HG02588 (cell line): ENCODE measurements around the gene PDK2.

Experiments
- ATAC-seq: cut with Tn5 transposase; IDR thresholded peaks from one replicate; pipeline ENCODE4 v1.9.1; 2021; ENCODE audit warnings: mild to moderate bottlenecking, moderate library complexity; ENCODE audit not compliant: unreplicated experiment

Gene PDK2

GRCh38 chr17:50094753-50095619, at the start of gene PDK2:
Gene PDK2, plus strand, starts transcription at chr17:50095351. Its CDS starts 85 bp downstream, at chr17:50095436.
- peak; percentile 92 for ATAC-seq

DNA sequence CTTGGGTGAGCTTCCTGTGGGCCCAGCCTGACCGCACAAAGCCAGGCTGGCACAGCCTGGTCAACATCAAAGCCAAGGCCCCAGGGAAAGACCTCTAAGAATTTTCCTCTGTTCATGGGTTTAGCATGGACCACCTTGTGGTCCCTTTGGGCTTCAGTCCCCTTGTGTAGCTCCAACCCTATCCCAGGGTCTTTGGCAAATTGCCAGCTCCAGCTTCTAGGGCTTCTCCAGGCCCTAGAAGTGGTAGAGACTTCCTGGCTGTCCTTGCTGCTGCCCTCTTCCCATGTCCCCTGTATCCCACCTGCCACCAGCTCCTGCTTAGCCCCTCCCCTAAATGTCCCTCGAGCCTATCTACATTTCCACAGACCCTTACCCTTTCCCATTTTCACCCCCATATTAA, 49.0 kb upstream of the PDK2 start:
- no peak for ATAC-seq

GRCh38 chr17:50046667-50047066, 48.5 kb upstream of the PDK2 start:
- ATAC-seq, result no peak

- no peak for ATAC-seq
Measured at GRCh38 chr17:50047083-50047482, 48.1 kb upstream of the PDK2 start.

DNA sequence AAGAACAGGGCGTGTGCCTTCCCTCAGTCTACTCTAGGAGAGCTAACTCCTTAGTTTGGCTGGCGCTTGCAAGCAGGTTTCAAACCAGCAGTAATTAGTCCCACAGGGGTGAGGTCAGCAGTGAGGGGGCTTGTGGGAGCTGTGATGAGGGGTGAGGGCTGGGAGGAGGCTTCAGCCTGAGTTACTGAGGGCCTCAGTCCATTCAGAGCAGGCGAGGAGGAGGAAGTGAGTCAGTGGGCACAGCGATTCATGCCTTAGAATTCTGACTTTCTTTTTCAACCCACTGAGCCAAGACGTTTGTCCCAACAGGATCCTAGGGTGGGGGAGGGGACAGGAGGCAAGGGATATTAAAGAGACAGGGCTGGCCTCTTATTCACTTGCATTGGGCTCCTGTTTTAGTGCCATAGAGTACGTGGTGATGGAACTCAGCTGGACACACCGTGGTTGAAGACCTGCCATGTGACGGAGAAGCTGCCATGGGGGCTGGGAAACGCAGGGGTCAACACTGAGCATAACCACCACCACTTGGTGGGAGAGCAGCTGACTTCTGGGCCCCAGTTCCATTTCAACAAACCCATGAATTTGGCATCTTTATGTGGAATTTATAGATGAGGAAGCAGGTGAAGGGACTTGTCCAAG, 47.5 kb upstream of the PDK2 start:
- ATAC-seq, result no peak

DNA sequence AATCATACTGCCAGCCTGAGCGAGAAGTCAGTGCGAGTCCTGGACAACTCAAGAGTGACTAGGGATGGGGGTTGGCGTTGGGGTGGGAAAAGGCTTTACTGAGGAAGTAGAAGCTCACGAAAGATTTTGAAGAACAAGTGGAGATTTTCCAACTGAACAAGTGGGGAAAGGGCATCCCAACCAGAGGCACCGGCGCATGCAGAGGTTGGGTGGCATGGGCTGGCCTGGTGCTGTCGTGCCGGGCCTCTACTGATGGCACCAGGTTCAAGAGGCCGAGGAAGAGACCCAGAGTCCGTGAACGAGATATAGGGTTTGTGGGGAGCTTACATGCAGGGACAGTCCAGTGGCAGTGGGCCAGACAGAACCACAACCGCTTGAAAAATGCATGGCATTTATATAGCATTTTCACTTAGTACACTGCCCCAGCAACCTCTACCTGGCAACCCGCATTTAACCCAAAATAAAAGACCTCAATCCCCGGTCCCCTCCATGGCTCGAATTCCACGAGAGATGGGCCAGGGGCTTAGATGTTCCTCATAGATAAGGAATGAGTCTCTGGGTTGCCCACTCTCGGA, 46.9 kb upstream of the PDK2 start:
- ATAC-seq, result no peak

DNA sequence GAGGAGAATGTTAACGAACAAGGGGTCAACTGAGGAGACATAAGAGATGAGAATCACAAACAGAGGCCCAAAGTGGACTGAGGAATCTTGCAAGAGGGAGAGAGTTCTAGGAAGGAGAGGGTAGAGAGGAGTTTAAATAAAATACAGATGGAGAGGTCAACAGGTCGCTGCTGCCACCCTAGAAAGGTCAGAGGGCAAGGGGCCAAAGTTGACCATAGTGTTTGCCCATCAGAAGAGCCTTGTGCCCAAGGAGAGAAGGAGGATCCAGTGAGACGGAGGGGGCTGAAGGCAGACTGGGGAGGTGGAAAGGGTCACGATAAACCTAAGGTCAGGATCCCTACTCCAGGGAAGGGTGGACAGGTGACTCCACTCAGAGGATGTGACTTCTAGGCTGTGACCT, 46.2 kb upstream of the PDK2 start:
- ATAC-seq, result no peak

DNA sequence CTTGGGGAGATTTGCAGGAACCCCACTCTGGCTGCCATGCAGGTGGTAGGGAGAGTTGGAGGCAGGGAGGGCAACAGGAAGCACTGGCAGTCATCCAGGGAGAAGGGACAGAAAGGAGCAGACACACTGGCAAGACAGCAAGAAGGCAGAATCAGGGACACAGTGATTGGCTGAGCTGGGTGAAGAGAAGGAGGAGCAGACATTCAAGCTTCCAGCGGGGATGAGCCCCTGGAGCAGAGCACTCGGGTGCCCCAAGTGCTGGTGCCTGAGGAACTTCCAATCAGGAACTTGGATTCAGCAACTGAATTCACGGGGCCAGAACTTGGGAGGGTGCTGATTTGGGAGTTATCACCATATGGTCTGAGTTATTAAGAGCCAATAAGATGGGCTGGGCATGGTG, 45.5 kb upstream of the PDK2 start:
- no peak for ATAC-seq

DNA sequence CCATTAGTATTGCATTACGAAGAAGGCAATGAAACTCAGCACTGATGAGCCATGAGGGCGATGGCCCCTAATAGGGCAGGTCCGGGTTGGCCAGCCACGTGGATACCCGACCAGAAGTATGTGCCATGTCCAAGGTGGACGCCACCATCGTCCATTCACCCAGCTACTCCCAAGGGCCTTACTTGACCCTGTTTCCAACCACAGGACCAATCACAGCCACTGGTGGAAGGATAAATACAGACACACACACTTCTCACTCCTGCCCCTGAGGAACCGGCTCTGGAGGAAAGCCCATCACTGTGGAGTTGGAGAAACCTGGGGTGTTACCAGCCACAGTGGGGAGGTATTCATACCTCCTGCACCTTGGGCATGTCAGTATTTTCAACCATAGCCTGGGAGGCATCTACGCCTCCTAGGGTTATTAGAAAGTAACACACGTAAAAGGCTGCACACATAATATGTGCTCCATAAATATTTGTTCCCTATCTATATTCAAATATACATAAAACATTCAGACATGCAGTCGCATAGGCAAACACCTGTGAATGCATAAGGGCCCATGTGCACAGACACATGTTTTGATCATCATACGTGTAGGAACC, 44.6 kb upstream of the PDK2 start:
- ATAC-seq, result no peak

GRCh38 chr17:50051082-50051576, 44.0 kb upstream of the PDK2 start:
- no peak for ATAC-seq

- no peak for ATAC-seq
Measured at GRCh38 chr17:50051606-50052005, 43.5 kb upstream of the PDK2 start.

DNA sequence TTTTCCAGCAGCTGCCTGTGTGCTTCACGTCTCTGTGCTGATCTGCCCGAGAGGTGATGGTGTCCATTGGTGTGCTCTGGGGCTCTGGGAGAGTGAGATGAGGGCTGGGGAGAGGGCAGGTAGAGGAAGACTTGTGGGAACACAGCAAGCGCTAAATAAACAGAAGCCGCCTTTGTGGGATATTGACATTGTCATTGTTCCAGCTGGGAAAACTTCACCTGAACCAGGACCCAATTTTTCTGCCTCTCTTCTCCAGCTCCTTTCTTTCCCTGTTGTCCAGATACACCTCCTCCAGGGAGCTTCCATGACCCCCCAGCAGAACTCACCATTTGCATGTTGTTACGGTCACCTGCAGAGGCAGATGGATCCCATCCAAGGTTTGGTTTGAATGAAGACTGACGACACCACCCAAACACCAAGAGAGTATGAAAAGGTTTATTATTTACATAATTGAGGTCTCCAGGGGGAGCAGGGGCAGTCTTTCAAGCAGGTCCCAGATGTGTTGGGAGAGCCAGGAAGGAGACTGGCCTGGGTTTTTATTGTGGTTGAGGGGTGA, 42.8 kb upstream of the PDK2 start:
- ATAC-seq, result no peak

DNA sequence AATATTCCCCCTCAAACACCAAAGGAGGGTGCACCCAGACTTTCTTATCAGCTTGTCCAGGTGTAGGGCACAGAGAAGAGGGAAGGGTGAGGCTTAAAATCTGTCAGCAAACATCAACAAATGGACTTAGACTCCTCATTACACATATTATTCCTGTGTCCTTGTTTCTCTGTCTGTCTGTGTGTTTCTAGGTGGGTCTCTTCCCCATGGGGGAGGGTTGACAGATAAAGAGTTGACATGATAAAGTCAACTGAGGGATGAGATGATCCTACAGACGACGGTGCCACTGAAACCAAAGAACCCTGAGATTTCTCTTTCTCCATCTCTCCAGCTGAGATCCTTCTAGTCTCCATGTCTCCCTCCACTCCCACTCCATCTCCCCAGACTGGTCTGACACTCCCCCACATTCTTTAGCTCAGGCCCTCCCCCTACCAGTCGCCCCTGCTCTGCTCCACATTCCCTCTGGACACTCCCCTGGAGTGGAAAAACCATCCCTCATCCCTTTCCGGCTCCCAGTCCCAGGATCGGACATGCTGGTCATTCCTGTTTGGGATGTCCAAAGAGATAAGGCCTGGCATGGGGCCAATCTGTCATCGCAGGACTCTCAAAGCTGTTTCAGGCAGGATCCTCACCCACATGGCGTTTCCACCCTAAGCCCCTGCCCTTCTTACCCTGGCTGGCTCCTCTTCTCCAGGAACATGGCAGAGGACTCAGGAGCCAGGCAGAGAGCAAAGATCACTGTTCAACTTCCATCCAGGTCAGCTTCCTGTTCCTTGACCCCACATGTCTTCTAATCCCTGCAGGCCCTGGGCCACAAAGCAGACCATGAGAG, 42.1 kb upstream of the PDK2 start:
- ATAC-seq, result no peak

- ATAC-seq, result no peak
Measured at GRCh38 chr17:50053654-50053960, 41.5 kb upstream of the PDK2 start.

- ATAC-seq, result no peak
Measured at GRCh38 chr17:50055055-50055425, 40.1 kb upstream of the PDK2 start.

DNA sequence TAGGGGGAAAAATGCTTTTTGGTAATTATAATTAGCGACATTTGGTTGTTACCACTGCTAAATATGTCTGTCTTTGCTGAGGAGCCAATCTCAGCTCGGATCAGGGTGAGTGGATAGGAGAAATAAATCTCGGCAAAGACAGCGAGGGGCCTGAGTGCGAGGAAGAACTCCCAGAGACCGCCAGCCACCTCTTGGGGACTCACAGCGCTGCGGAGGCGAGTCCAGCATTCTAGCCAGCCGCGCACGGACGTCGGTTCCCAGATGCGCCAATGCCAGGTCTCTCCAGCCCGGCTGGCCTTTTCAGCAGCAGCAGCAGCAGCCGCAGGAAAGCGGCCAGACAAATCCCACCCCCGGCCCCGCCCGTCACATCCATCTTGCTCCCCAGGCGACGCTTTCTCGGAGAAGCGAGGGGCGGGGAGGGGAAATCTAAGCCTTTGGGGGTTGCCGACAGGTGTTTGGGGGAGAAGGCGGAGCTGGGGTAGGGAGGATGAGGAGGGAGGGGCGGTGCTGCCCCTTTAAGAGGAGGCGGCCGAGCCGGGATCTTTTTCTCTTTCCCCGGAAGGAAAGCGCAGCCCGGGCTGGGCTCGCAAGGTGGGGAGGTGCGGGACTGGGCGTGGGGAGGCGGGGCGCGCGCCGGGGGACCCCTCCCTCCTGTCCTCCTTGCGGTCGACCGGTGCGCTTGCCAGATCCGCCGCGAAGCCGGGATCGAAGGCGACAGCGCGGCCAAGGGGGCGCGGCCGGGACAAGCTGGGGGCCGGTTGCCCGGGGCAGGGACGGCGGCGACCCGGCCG, 39.5 kb upstream of the PDK2 start, which contains the start of gene ITGA3:
ITGA3 (plus strand) TSS at position 685 of the 791 bp plus-strand sequence. CDS start 330 bp downstream, outside the sequence.
- ATAC-seq, result peak; percentile 32

DNA sequence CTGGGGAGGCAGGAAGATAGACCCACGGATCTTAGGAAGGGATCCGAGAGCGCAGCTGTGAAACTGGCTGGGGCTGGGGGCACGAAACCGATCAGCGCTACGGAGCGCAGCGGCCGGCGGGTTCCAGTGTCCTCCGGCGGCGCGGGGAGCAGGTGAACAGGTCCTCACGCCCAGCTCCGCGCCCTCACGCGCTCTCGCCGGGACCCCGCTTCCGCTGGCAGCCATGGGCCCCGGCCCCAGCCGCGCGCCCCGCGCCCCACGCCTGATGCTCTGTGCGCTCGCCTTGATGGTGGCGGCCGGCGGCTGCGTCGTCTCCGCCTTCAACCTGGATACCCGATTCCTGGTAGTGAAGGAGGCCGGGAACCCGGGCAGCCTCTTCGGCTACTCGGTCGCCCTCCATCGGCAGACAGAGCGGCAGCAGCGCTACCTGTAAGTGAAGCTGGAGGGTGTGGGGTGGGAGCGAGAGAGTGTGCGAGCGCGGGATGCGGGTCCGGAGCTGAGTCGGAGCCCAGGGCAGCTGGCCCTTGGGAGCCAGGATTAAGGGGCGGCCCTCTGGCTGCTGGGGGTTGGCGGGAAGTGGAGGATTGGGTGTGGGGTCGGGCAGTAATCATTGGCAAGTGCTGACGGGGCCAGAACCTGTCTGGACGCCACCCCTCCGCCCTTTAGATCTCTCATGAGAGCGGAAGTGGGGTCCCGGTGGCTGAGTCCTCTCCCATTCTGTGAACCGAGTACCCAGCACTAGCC, 38.8 kb upstream of the PDK2 start:
- peak; percentile 43 for ATAC-seq

- ATAC-seq, result no peak
Measured at GRCh38 chr17:50056961-50057330, 38.2 kb upstream of the PDK2 start.

DNA sequence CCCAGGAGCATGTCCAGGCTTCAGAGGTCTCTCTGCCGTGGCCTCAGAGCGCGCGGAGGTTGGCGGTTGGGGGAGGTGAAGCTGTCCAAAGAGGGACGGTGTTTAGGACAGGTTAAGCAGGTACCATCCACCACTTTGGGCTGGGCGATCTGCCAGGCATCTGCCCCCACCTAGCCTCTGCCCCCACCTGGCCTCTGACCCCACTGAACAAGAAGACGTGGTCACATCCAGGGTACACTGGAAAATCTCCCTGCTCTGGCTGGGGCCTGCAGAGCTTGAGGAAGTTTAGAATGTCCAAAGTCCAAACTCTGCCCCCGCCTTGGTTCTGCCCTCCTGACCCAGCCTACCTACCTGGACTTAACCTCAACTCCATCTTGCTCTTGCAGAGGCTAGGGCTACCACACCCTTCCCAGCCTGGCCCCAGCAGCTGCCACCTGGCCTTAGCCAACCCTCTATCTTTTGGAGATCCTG, 37.6 kb upstream of the PDK2 start:
- ATAC-seq, result no peak
